COLO668 (cell line): ENCODE results near the gene PLEKHM1.
"Not testable (repeated sequence)": the region's sequence is repeated elsewhere in the genome, so short reads cannot be mapped to it uniquely, and the experiment has no call there.

Experiments
- DNase-seq: peaks from one replicate; lab custom pipeline; 2025; ENCODE audit not compliant: unreplicated experiment; lab: John Stamatoyannopoulos, UW

Gene PLEKHM1

GRCh38 chr17:45443371-45444260, 46.9 kb downstream of the PLEKHM1 start:
- not testable (repeated sequence) for DNase-seq

DNA sequence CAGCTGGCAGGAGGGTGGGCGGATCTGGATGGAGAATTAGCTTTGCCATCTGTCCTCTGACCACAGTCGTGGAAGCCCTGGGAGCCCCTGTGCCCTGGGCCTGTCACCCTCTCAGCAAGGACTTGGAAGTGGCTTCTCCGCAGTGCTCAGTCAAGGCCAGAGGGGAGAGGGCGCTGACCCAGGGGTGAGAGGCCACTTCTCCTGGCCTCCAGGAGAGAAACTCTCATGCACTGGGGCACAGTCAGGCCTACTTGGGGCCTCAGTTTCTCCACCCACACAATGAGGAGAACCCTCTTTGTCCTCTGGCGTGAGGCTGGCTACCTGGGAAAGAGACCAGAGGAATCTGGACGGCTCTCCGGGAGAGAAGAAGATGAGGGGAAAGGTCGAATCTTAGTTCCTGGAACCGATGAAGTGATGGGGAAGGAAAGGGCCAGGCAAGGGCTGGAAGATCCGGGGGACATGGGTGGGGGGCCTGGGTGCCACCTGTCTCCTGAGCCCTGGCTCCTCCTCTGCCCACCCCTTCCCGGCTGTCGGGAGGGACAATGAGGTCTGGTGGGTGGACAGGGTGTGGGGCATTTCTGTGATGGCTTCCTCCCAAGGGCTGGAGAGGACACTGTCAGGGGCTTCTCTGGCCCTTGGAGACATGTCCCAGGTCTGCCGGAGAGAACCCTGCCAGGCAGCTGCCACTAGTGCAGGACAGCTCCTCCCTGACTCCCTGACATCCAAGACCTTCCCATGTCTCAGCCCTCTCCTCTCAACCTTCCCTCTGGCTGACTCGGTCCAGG, 48.8 kb downstream of the PLEKHM1 start:
- DNase-seq: no peak

GRCh38 chr17:45440839-45441515, 49.5 kb downstream of the PLEKHM1 start:
- DNase-seq: peak; percentile 12

- peak; percentile 65 for DNase-seq
Observed at GRCh38 chr17:45440161-45440778, 50.3 kb downstream of the PLEKHM1 start.

- no peak for DNase-seq
Observed at GRCh38 chr17:45438931-45439610, 51.5 kb downstream of the PLEKHM1 start.

DNA sequence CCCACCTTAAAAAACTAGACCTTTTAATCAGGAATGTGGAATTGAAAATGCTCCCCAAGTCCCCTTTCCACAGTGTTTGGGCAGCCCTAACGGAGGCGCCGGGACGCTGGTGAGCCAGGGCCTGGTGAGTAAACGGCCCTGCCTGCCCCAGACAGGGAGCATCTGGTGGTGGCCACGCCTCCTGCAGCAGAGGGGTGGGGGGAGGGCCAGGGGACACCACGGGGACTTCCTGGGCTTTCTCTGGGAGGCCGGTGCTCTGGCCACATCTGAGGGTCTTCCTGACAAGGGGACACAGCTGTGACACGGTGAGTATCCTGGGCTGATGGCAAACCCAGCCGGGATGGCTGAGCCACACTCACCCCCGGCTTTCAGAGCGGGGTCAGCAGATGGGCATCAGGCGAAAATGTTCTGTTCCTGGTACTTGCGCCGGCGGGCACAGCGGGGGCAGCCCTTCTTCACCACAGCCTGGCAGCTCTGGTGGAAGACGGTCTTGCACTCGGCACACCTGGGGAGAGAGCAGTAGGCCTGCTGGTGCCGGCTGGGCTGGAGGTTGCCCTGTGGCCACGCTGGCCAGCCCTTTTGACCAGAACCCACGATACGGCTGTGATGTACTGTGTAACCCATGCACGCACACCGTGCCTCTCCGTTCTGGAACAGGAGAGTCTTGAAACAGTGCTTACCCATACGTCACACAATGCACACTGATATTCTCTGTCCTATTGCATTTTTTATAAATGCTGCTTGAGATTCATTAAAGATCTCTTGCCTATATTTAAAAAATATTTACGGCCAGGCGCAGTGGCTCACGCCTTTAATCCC, 52.8 kb downstream of the PLEKHM1 start:
- DNase-seq: no peak

- no peak for DNase-seq
Observed at GRCh38 chr17:45436625-45437464, 53.7 kb downstream of the PLEKHM1 start.

DNA sequence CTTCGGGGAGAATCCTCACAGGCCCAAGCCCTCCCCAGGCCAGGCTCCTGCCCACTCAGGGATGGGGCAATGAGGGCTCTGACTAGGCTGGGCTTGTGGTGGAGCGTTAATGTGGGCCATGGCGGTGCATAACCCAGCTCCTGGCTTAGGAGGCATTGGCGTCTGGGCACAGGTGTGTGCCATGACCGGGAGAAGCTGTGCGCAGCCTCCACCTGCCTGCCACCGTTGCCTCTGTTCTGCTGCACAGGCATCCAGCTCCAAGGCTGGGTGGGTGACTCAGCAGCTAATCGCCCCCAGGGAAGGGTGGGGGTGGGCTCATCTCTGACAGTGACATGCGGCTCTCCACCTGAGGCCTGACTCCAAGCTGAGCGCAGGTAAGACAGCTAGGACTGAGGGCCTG, 54.4 kb downstream of the PLEKHM1 start:
- DNase-seq: no peak

- no peak for DNase-seq
Observed at GRCh38 chr17:45435481-45435880, 55.0 kb downstream of the PLEKHM1 start.

GRCh38 chr17:45433159-45433535, 57.4 kb downstream of the PLEKHM1 start:
- DNase-seq: no peak

DNA sequence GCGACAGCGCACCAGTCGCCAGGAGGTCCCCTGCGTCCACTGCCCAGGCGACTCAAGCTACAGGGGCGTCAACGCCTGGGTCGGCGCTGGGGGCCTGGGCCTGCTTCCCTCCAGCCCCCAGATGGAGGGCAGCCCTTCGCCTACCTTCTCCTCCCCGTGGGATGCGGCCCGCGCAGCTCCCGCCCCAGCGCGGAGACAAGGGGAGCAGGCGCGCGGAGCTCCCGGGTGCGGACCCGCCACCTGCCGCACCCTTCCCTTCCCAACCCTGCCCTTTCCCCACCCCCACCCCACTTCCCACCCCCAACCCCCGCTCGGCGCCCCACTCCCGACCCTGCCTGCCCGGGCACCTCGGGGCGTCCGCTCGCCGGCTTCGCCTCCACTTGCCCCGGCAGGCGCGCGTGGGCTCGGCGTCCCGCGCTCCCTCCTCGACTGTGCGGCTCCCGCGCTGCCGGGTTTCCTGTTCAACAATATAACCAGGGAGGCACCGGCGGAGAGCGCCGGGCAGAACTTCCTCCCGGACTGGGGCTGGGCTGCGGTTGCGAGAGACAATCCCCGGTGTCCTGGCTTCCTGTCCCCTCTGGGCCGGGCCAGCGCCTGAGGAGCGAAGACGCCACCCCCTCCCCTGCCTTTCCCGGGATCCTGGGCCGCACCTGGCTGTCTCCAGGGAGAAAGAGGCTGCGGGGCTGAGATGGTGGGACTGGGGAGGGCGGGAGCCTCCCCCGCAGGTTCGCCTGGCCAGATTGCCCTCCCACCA, 57.9 kb downstream of the PLEKHM1 start, which contains the start of gene ARHGAP27:
TSS of gene ARHGAP27 (minus strand) at position 466 of the 754 bp plus-strand sequence. CDS start 2,591 bp downstream, outside the sequence.
- peak; percentile 52 for DNase-seq

GRCh38 chr17:45431531-45432404, 58.8 kb downstream of the PLEKHM1 start:
- peak; percentile 70 for DNase-seq

DNA sequence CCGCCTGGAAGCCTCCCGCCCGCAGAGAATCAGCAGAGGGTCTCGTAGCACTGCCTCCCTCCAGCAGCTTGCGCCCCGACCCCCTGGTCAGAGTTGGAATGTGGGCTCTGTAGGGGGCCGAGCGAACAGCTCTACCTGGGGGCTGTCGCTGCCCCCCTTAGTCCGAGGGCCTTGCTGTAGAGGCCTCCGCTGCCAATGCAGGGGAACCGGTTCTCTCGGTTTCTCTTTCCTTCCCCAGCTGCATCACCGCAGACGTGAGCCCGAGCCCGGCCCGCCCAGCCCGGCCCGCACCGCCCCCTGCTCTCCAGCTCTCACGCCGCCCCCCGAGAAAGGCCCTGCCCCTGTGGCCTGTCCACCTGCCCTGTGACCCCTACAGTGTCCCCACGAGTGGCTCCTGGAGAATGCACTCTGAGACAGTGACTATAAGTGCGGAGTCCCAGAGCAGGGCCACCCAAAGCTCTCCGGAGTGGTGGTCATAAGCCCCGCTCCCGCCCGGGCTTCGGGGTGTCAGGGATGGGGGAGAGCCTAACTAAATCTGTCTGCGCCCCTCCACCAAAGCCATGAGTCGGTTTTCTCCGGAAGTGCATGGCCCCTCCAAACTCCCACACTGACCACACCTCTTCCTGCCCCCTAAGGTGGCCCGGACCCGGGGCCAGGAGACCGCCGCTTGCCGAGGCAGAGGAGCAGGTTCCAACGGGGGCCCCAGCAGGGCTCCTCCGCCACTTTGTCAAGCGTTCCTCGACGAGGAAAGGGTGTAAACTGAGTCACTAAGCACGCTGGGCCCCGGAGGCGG, 59.6 kb downstream of the PLEKHM1 start:
- DNase-seq: no peak

DNA sequence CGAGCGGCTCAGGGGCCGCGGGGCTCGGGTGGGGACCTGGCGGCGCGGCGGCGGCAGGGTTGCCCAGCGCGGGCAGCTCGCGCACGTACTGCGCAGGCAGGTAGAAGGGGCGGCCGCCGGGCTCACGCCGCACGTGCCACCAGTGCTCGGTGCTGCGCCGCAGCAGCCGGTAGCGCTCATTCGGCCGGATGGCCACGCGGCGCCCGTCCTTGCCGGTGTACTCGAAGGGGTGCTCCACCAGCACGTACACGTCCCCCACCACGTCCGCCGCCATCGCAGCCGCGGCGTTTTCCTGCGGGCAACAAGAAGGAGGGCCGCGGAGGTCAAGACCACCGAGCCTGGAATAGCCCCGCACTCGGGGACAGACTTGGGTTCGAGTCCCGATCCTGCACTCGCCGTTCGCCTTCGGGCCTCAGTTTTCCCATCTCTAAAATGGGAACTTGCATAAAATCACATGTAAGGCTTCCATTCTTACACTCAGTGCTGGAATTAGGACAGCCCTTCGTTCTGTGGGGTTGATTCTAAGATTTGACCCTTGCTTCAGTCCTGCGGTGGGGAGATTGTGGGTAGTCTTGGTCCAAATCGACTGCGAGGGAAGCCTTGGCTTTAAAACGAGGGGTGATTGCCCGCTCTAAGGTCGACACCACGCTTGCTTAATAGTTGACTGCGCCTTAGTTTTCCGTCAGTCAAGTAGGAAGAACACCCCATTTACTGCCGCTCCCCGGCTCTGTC, 60.3 kb downstream of the PLEKHM1 start:
- no peak for DNase-seq

DNA sequence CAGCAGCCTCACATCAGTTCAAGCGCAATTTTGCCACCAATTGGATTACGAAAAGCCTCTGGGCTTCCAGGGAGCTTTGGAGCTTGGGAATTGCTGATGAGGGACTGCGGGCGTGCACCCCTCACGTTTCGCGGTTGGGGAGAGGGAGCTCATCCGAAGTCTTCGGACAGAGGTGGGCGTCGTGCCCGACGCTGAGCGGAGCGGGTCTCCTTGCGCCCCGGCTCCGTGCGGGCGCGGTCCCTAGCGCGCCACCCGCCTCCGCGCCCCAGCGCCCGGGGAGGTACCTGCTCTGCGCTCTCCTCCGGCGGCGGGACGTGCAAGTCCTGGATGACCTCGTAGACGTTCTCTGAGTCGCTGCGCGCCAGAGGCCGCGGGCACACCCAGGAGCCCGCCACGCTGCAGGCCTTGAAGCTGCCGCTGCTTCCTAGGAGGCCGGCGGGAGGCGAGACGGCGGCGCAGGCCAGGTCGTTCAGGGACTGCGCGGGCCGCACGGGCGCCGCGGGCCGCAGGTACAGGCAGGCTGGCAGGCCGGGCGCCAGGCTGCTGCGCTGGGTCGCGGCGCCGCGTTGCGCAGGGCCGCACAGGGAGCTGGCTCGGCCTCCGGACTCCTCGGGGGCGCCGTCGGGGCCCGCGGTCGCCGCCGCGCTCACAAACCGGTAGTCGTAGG, 61.0 kb downstream of the PLEKHM1 start:
- DNase-seq: no peak
